ENCODE measurements around the gene DLEC1.

The DLEC1 gene

GRCh38 chr3:38039101-38039898, at the start of gene DLEC1:
DLEC1 (plus strand) TSS chr3:38039208; CDS start chr3:38039226, 18 bp downstream.
- DNase-seq: peak; percentile 85

DNA sequence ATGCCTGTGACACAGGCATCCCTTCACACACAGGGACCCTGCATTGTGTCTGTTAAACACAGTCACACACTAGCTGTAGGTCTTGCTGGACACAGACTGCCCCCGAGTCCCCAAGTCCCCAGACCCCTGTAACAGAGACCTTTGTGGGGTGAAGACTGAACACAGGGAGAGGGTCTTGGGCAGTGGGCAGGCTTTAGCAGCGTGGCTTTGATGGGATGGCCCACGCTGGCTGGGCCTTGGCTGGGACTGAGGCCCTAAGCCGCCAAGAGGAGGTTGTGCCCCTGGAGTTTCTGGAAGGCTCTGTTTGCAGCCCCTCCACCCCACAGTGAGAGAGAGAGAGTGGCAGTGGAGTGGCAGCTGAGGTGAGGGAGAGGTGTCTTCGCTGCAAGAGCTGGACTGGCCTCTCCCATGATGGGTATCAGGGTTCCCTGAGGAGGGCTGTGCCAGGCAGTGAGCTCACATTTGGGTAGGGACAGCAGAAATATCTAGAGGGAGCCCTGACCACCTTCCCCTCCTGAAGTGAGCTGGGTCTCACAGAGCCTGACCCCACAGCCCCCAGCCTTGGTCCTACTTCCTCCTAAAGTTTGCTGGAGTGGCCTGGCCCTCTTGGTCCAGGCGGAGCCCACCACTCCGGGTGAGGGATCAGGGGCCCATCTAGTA, 49.1 kb upstream of the DLEC1 start:
- no peak for DNase-seq

GRCh38 chr3:37990527-37990926, 48.5 kb upstream of the DLEC1 start, which contains the start of gene VILL:
VILL (plus strand) TSS chr3:37990786; CDS start chr3:37993673, 2,887 bp downstream.
- DNase-seq: no peak

DNA sequence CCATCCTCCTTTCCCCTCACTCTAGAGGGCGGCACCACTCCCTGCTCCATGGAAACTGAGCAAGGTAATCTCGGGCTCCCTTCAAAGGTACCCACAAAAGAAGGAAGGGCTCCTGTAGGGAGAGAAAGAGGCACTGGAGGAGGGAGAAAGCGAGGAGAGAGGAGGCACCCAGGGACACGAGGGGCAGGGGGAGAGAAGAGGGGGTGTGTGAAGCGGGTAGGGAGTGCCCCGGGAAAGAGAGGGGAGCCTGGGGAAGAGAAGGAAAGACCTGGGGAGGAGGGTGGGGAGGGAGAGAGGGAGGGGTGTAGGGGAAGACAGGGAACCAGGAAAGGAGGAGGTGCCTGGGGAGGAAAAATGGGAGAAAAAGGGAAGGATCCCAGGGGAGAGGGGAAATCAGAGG, 47.9 kb upstream of the DLEC1 start:
- no peak for DNase-seq

- DNase-seq: no peak
Observed at GRCh38 chr3:37991823-37992222, 47.2 kb upstream of the DLEC1 start.

- DNase-seq: no peak
Observed at GRCh38 chr3:37992271-37993066, 46.5 kb upstream of the DLEC1 start.

GRCh38 chr3:37993067-37993455, 45.9 kb upstream of the DLEC1 start:
- no peak for DNase-seq

DNA sequence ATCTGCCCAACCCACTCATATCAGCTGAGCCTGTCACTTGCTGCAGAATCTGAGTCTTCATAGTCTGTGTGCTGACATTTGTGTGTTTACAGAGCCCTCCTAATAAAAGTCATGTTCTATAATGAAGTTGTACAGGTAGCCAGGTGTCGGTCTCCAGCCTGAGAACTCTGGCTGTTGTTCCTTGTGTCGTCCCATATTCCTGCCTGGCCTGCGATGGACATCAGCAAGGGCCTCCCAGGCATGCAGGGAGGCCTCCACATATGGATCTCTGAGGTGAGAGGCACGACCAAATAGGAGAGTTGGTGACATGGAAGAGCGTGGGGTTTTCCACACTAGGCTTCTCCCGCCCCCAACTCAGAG, 45.6 kb upstream of the DLEC1 start:
- DNase-seq: no peak

GRCh38 chr3:37993820-37994638, 45.0 kb upstream of the DLEC1 start:
- DNase-seq: peak; percentile 78

DNA sequence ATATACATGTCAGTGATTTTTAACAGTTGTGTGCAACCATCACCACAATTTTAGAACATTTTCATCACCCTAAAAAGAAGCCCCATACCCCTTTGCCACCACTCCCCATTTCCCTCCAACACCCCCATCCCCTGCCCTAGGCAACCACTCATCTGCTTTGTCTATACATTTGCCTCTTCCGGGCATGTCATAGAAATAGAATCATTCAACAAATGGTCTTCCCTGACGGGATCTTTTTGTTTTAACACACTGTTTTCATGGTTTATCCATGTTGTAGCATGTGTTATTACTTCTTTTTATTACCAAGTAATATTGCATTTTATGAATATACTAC, 44.4 kb upstream of the DLEC1 start:
- no peak for DNase-seq

DNA sequence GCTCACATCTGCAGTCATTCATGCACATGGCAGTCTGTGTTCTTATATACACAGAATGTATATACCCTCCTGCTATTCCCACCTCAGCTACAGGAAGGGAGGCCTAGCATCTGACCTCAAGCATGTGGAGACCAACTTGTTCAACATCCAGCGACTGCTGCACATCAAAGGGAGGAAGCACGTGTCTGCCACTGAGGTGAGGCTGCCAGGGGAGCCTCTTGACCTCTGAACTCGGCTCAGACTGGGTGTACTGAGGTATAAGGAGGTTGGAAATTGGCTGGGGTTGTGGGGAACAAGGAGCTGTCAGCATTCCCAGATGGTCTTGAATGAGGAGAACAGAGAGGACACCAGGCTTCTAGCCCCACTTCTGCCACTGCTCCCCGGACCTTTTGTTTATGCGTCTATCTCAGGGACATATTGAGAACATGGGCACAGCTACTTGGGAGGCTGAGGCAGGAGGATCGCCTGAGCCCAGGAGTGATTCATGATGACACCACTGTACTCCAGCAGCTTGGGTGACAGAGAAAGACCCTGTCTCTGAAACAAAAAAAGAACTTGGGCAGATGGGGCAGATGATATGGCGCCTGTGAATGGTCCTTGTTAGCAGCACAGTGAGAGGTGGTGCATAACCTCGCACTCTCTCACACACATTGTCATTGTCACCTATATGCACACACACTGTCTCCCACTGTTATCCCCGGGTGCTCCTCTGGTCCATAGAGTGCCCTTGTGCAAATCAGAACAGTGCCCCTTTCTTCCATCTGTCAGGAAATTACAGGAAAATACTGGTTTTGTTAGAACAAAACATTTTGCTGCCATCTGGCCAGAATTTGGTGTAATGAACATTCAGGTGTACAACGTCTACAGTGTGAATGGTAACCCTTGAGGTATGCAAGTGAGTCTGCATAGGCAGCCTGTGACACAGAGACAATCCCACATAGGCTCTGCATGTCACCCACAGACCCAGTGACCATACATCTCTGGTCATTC, 43.1 kb upstream of the DLEC1 start:
- no peak for DNase-seq

DNA sequence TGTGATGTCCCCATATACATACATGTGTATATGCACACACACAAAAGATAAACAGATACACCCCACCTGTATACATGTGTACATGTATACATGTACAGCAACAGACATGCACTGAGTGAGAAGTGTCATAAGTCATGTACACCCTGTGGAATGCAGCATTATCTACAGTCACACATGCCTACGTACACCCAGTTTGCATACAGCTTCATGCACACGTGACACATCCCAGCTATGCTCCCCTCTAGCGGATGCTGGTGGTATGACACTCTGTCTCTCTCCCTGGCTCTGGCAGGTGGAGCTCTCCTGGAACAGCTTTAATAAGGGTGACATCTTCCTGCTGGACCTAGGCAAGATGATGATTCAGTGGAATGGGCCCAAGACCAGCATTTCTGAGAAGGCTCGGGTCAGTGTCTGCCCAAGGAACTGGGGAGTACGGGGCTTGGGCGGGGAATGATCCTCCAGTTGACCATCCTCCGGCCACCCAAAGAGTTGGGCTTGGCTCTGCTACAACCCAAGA, 42.2 kb upstream of the DLEC1 start:
- peak; percentile 86 for DNase-seq

DNA sequence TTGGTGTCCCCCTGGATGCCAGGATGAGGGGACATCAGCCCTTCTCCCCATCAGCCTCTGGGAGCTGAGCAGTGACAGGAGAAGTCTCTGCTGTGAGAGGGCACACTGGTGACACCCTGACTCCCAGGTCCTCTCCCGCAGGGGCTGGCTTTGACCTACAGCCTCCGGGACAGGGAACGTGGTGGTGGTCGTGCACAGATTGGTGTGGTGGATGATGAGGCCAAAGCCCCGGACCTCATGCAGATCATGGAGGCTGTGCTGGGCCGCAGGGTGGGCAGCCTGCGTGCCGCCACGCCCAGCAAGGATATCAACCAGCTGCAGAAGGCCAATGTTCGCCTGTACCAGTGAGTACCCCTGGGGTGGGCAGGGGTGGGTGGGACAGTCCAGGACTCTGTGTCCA, 41.7 kb upstream of the DLEC1 start:
- DNase-seq: no peak

- no peak for DNase-seq
Observed at GRCh38 chr3:37997791-37998370, 41.1 kb upstream of the DLEC1 start.

GRCh38 chr3:37999836-38000235, 39.2 kb upstream of the DLEC1 start:
- DNase-seq: no peak

DNA sequence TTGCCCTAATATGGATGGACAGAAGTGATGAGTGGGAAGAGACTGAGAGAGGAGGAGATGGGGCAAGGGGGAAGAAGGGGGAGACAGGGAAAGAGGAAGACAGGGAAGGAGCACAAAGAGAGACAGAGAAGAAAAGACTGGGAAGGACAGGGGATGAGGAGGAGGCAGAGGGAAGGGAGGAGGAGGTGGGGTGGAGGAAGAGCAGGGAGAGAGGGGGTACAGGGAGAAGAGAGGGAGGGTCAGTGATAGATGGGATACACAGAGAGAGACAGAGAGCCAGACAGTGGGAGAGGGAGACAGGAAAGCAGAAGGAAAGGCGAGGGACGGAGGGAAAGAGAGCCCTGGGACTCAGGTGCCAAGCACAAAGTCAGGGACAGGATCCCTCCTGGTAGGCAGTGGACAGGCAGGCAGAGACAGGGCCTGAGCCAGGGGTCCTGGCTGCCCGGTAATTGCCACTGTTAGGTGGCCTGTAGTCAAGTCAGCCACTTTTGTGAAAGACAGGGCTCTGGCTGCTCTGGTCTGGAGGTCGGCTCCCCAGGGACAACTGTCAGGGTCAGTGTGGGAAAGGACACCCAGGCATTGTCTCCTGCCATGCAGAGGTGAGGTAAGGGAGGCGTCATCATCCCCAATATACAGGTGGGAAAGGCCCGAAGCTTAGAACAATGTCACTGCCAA, 38.6 kb upstream of the DLEC1 start:
- DNase-seq: no peak

DNA sequence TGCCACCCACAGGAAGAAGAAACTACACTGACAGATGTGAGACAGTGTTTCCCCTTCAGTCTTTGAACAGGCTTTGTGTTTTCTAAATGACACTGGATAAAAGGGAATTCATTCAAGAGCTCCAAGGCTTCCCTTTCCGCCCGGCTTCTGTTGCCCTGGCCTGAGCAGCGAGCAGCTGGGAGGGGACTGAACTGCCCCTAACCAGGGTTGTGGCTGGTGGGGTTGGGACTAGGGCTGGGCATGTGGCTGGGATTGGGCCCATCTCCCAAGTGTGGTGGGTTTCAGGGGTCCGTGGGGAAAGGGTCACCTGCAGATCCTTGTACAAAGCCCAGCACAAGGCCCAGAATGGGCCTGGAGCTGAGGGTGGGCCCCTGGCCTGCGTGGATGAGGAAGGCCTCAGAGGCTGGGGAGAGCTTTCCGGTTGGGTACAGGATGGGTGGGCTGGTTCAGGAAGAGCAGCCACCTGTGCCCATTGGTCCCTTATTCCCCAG, 38.0 kb upstream of the DLEC1 start:
- DNase-seq: no peak

DNA sequence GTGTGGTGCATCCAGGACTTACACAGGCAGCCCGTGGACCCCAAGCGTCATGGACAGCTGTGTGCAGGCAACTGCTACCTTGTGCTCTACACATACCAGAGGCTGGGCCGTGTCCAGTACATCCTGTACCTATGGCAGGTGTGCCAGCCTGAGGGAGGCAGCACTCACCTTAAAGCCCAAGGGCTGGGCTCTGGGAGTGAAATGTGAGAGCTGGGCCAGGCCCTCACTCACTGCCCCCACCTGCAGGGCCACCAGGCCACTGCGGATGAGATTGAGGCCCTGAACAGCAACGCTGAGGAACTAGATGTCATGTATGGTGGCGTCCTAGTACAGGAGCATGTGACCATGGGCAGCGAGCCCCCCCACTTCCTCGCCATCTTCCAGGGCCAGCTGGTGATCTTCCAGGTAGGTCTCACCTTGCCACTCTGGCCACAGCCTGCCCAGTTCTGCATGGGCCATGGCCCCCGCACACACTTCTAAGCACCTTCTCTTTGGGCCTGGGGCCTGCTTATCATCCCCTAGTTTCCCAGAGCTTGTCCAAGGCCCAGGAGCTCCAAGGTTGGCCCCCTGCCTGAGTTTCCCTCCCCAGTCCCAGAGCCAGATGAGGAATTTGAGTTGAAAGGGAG, 37.4 kb upstream of the DLEC1 start:
- DNase-seq: no peak

- no peak for DNase-seq
Observed at GRCh38 chr3:38002291-38002876, 36.6 kb upstream of the DLEC1 start.
